Fibroblast of the aortic adventitia (primary cell): ENCODE data around the gene GCAT. TPM values are rescaled to one million over a fixed set of nuclear protein-coding genes. Genes with fewer than 3 reads are reported as not detected.

Experiments used
- DNase-seq: peaks from one replicate; pipeline ENCODE4 v3.0.0-alpha.2; 2010; ENCODE audit warnings: low read depth
- H3K4me3 ChIP-seq: 2 replicates; pipeline ENCODE4 v1.5.1; 2011; ENCODE audit warnings: low read depth, mild to moderate bottlenecking, control low read depth, low read length, moderate library complexity
- CTCF ChIP-seq: IDR thresholded peaks from 2 replicates; pipeline ENCODE4 v1.5.1; 2011; ENCODE audit warnings: mild to moderate bottlenecking, low read length, control low read depth, inconsistent platforms; ENCODE audit not compliant: insufficient read depth
- total RNA-seq: library from RNA; depleted of rRNA; stranded (reverse); fragments of >200 nt; gene quantifications from 2 replicates; pipeline ENCODE4 v1.2.3, GENCODE V29; 2012; ENCODE audit warnings: low replicate concordance

The GCAT gene
- total RNA-seq, 1 donor, result 13.1 TPM

- TF ChIP-seq CTCF, result no peak
- no peak overlapping the region for H3K4me3 ChIP-seq
- DNase-seq, result peak; percentile 64
These were observed 19.3 kb downstream of the GCAT start for GRCh38 chr22:37827056-37827455.

GRCh38 chr22:37830093-37830842 is 22.5 kb downstream of the GCAT start:
- no peak overlapping the region for H3K4me3 ChIP-seq
- TF ChIP-seq CTCF, result no peak
- DNase-seq, result no peak

GRCh38 chr22:37831472-37831871 is 23.7 kb downstream of the GCAT start:
- no peak for TF ChIP-seq CTCF
- DNase-seq, result no peak
- no peak overlapping the region for H3K4me3 ChIP-seq

- no peak for TF ChIP-seq CTCF
- DNase-seq, result no peak
- H3K4me3 ChIP-seq, result no peak overlapping the region
These were observed 24.5 kb downstream of the GCAT start for GRCh38 chr22:37832022-37832857.

- TF ChIP-seq CTCF, result no peak
- peak overlapping the region; percentile 79 for H3K4me3 ChIP-seq
- DNase-seq, result no peak
These were observed 34.5 kb downstream of the GCAT start for GRCh38 chr22:37842015-37842793.

GRCh38 chr22:37843741-37844089 is 36.0 kb downstream of the GCAT start:
- DNase-seq, result no peak
- TF ChIP-seq CTCF, result no peak
- peak overlapping the region; percentile 79 for H3K4me3 ChIP-seq
